K562 (cell line): ENCODE data around the gene CHPF2. TPM values are rescaled to one million over a fixed set of nuclear protein-coding genes. Genes with fewer than 3 reads are reported as not detected.

Experiments
- ATAC-seq: fragments of 200-7000 bp; cut with Tn5 transposase; 3 replicates; pipeline ENCODE4 v1.9.1; 2020; ENCODE audit warnings: moderate library complexity
- BruUV-seq: library from RNA; stranded (reverse); fragments of 400-500 nt; replicated peaks from 2 replicates; lab custom pipeline; 2021; lab: Mats Ljungman, UMichigan
- CTCF ChIA-PET: fragments of 300-600 bp; formaldehyde crosslinking; extraction: SDS; loops from one replicate; lab custom pipeline; 2021; ENCODE audit warnings: low intra/inter-chr PET ratio; lab: Yijun Ruan, JAX
- POLR2A ChIA-PET: fragments of 300-600, 350-650 bp; sonication (Branson Sonifier 250); formaldehyde crosslinking; extraction: SDS; loops from one replicate; lab custom pipeline; 2021; ENCODE audit warnings: antibody characterized with exemption, inconsistent platforms; lab: Yijun Ruan, JAX
- DNase-seq, 4 experiments: peaks; one replicate each; pipeline versions ENCODE4 v3.0.0 to v3.0.0-alpha.2; 2011 to 2018; ENCODE audit warnings: low spot score in 3 of 4, mixed read lengths in 3 of 4; ENCODE audit errors: extremely low read depth in 1 of 4
- FAIRE-seq: peaks from 2 replicates; lab custom pipeline; 2011; peaks lifted over from hg19 to GRCh38; lab: Jason Lieb, UNC
- H2AFZ ChIP-seq: 2 replicates; pipeline ENCODE4 v1.6.0; 2011; ENCODE audit warnings: low read depth, low read length, control low read depth, inconsistent platforms
- H3K27ac ChIP-seq: fragments of 200-600 bp; 3 replicates; pipeline ENCODE4 v1.8.0; 2011; ENCODE audit warnings: low read depth, mild to moderate bottlenecking, control low read depth, inconsistent platforms, low read length, moderate library complexity, mixed read lengths; ENCODE audit errors: extremely low read depth
- H3K27me3 ChIP-seq, 2 experiments: fragments of 300-600 bp in 1 of 2; 2 replicates in 1 of 2; 3 replicates in 1 of 2; pipeline versions ENCODE4 v1.6.0 to v1.8.0; 2011; ENCODE audit warnings: inconsistent platforms in 2 of 2, low read length in 2 of 2, mild to moderate bottlenecking in 1 of 2, mixed read lengths in 1 of 2, moderate library complexity in 1 of 2; ENCODE audit not compliant: control insufficient read depth in 2 of 2, insufficient read depth in 2 of 2
- H3K36me3 ChIP-seq: fragments of 300-600 bp; 3 replicates; pipeline ENCODE4 v1.8.0; 2011; ENCODE audit warnings: mild to moderate bottlenecking, low read length, inconsistent platforms; ENCODE audit not compliant: control insufficient read depth, insufficient read depth
- H3K4me1 ChIP-seq, 2 experiments: fragments of 200-600 bp in 1 of 2; replicated peaks in 1 of 2; 2 replicates in 1 of 2; 3 replicates in 1 of 2; pipeline versions ENCODE4 v1.5.1 to v1.8.0; 2011; ENCODE audit warnings: inconsistent platforms in 2 of 2, low read length in 2 of 2, mild to moderate bottlenecking in 1 of 2, mixed read lengths in 1 of 2, moderate library complexity in 1 of 2; ENCODE audit not compliant: control insufficient read depth in 2 of 2, insufficient read depth in 2 of 2
- H3K4me2 ChIP-seq: 2 replicates; pipeline ENCODE4 v1.6.1; 2011; ENCODE audit warnings: low read length, control low read depth, inconsistent platforms, mixed read lengths; ENCODE audit not compliant: insufficient read depth
- H3K4me3 ChIP-seq: fragments of 200-600 bp; sonication (generic), shearing (Covaris generic); 2 replicates; pipeline ENCODE4 v1.5.1; 2016; ENCODE audit warnings: control low read depth, inconsistent platforms
- H3K79me2 ChIP-seq: fragments of 200-600 bp; 3 replicates; pipeline ENCODE4 v1.8.0; 2011; ENCODE audit warnings: low read length, inconsistent platforms; ENCODE audit not compliant: control insufficient read depth, insufficient read depth
- H3K9ac ChIP-seq, 2 experiments: 2 replicates each; pipeline versions ENCODE4 v1.6.0 to v1.6.1; 2011; ENCODE audit warnings: low read depth in 2 of 2, low read length in 2 of 2, control low read depth in 1 of 2, inconsistent platforms in 1 of 2, mild to moderate bottlenecking in 1 of 2, mixed read lengths in 1 of 2; ENCODE audit not compliant: insufficient read depth in 1 of 2
- H3K9me1 ChIP-seq: one replicate; pipeline ENCODE4 v1.6.0; 2011; ENCODE audit warnings: inconsistent platforms, mild to moderate bottlenecking, low read length, moderate library complexity; ENCODE audit not compliant: control insufficient read depth, insufficient read depth
- H3K9me3 ChIP-seq: replicated peaks from 2 replicates; pipeline ENCODE4 v1.5.1; 2011; ENCODE audit warnings: low read depth, low read length, inconsistent platforms; ENCODE audit not compliant: control insufficient read depth, insufficient read depth
- H4K20me1 ChIP-seq: replicated peaks from 2 replicates; pipeline ENCODE4 v1.6.1; 2011; ENCODE audit warnings: low read length, inconsistent platforms, mixed read lengths; ENCODE audit not compliant: control insufficient read depth, insufficient read depth
- ATF4 ChIP-seq: fragments of 450-650 bp; formaldehyde crosslinking; IDR thresholded peaks from 2 replicates; pipeline ENCODE4 v1.4.0; 2022; ENCODE audit warnings: mild to moderate bottlenecking, moderate library complexity
- C11orf30 ChIP-seq: fragments of 450-650 bp; IDR thresholded peaks from 2 replicates; pipeline ENCODE4 v1.6.1; 2016; ENCODE audit warnings: low read depth, mild to moderate bottlenecking
- CBFA2T3 ChIP-seq: fragments of 450-650 bp; IDR thresholded peaks from 2 replicates; pipeline ENCODE4 v1.6.1; 2017
- CBFB ChIP-seq: sonication (generic); formaldehyde crosslinking; IDR thresholded peaks from 2 replicates; pipeline ENCODE4 v1.4.0; 2020; ENCODE audit warnings: mild to moderate bottlenecking, missing genetic modification reagents
- CREBBP ChIP-seq: IDR thresholded peaks from one replicate; pipeline ENCODE4 v1.6.1; 2012; ENCODE audit warnings: low read depth, mild to moderate bottlenecking, control low read depth, inconsistent platforms, low read length
- GMEB1 ChIP-seq: fragments of 250-450 bp; sonication (Bioruptor Pico); IDR thresholded peaks from 2 replicates; pipeline ENCODE4 v1.4.0; 2020; ENCODE audit warnings: mild to moderate bottlenecking
- HBP1 ChIP-seq: fragments of 450-650 bp; formaldehyde crosslinking; IDR thresholded peaks from 2 replicates; pipeline ENCODE4 v1.4.0; 2022; ENCODE audit warnings: missing genetic modification characterization
- HDAC1 ChIP-seq, 2 experiments: fragments of 450-650 bp; IDR thresholded peaks; 2 replicates each; pipeline ENCODE4 v1.6.1; 2016 to 2017; ENCODE audit warnings: inconsistent platforms in 1 of 2, mild to moderate bottlenecking in 1 of 2, moderate library complexity in 1 of 2
- ILF3 ChIP-seq: fragments of 450-650 bp; IDR thresholded peaks from 2 replicates; pipeline ENCODE4 v1.6.1; 2018; ENCODE audit warnings: antibody characterized with exemption, mild to moderate bottlenecking, moderate library complexity, borderline replicate concordance
- MAFK ChIP-seq: IDR thresholded peaks from 2 replicates; pipeline ENCODE4 v1.6.1; 2011; ENCODE audit warnings: low read length, improper control_type of control experiment
- MBD2 ChIP-seq: sonication (generic); IDR thresholded peaks from 2 replicates; pipeline ENCODE4 v1.6.1; 2016; ENCODE audit warnings: low read depth, borderline replicate concordance
- OTX1 ChIP-seq: fragments of 450-650 bp; formaldehyde crosslinking; IDR thresholded peaks from 2 replicates; pipeline ENCODE4 v1.4.0; 2022; ENCODE audit warnings: mild to moderate bottlenecking
- PKNOX1 ChIP-seq: fragments of 450-650 bp; IDR thresholded peaks from 2 replicates; pipeline ENCODE4 v1.6.1; 2016
- RBFOX2 ChIP-seq: fragments of 200-400 bp; formaldehyde crosslinking; IDR thresholded peaks from 2 replicates; pipeline ENCODE4 v1.6.1; 2017; ENCODE audit warnings: low read depth, mild to moderate bottlenecking, low read length, moderate library complexity
- SNAPC5 ChIP-seq: fragments of 250-450 bp; sonication (Bioruptor Pico); IDR thresholded peaks from 2 replicates; pipeline ENCODE4 v1.8.0; 2021; ENCODE audit warnings: moderate library complexity, mild to moderate bottlenecking, inconsistent platforms
- ZNF23 ChIP-seq: fragments of 250-450 bp; sonication (Bioruptor Pico); IDR thresholded peaks from 2 replicates; pipeline ENCODE4 v1.4.0; 2020; ENCODE audit warnings: mild to moderate bottlenecking
- ZNF239 ChIP-seq: fragments of 250-450 bp; sonication (Bioruptor Pico); IDR thresholded peaks from 2 replicates; pipeline ENCODE4 v1.4.0; 2020; ENCODE audit warnings: mild to moderate bottlenecking
- ZZZ3 ChIP-seq: fragments of 450-650 bp; IDR thresholded peaks from 2 replicates; pipeline ENCODE4 v1.6.1; 2016; ENCODE audit warnings: antibody characterized with exemption, mild to moderate bottlenecking, moderate library complexity
- WGBS: fragments of 100-300 bp; shearing (Covaris generic); methylation state at CpG from one replicate; pipeline ENCODE4 v1.1.6; 2016; ENCODE audit warnings: low coverage, mixed read lengths; ENCODE audit not compliant: insufficient coverage; ENCODE audit errors: missing lambda C conversion rate; 5-methylcytosine and 5-hydroxymethylcytosine counted together
- in situ Hi-C: fragments of 300-500 bp; cut with MboI; formaldehyde crosslinking; loops from 4 replicates; pipeline ENCODE4 v1.15.0; 2018; ENCODE audit warnings: inconsistent platforms, mixed read lengths
- intact Hi-C: fragments of 100-400 bp; cut with micrococcal nuclease; formaldehyde crosslinking; loops from 2 replicates; pipeline ENCODE4 v1.14.2; 2022
- polyA plus RNA-seq, 8 experiments: library from polyadenylated mRNA; depleted of rRNA in 4 of 8; stranded (reverse) in 5 of 8; unstranded in 3 of 8; fragments of >200 nt; fragmentation: Nextera tagmentation in 2 of 8; fragmentation: Illumina TruSeq in 1 of 8; extraction: Ambion mirVana in 2 of 8; extraction: Trizol in 1 of 8; gene quantifications; 2 replicates each; pipeline versions ENCODE4 v1.2.1 to v1.2.3, GENCODE V29; 2011 to 2014; ENCODE audit warnings: inconsistent platforms in 1 of 8, missing spikeins in 1 of 8
- total RNA-seq, 7 experiments: library from RNA; depleted of rRNA in 6 of 7; stranded (reverse); fragments of >200 nt in 6 of 7; fragmentation: Illumina TruSeq in 2 of 7; extraction: Trizol in 2 of 7; gene quantifications; 2 replicates each; pipeline versions ENCODE4 v1.2.1 to v1.2.3, GENCODE V29; 2011 to 2021; ENCODE audit warnings: low replicate concordance in 1 of 7

CHPF2 gene
- total and polyA plus RNA-seq, 9 of the 15 experiments (the other 6 are each of a cell fraction or from before 2014, with no cell fraction given) = 0.08 to 32.8 (median 10.5) TPM

- intact Hi-C loops = no loop called here
- ATAC-seq = 0 out of 3 replicates have a peak, but pooled peaks have one; percentile 2
- no peak overlapping the region for H3K4me3 ChIP-seq
- TF ChIP-seq GMEB1 (CRISPR knock-in tag) (no peak), ZNF23 (no peak), ATF4 (CRISPR knock-in tag) (no peak), CBFA2T3 (peak; percentile 42; the same call in 1 of the 2 replicates), OTX1 (CRISPR knock-in tag) (no peak), ILF3 (no peak), RBFOX2 (no peak), ZZZ3 (no peak), MAFK (no peak), MBD2 (no peak), ZNF239 (CRISPR knock-in tag) (no peak), CREBBP (peak; percentile 81), SNAPC5 (CRISPR knock-in tag) (no peak), HBP1 (no peak), HDAC1 (IDR thresholded peaks at IDR 0.05) (peak in 1 of 2 experiments; percentile 37; a peak in 1 of 4 replicates), PKNOX1 (peak; percentile 88), CBFB (no peak), C11orf30 (no peak)
Measured at GRCh38 chr7:151246851-151247580, 14.7 kb downstream of the CHPF2 start.

More at GRCh38 chr7:151246851-151247580, 14.7 kb downstream of the CHPF2 start:
- Histone ChIP-seq H3K4me1 (peaks cover 28 to 73% of the 10 kb centered on the region in 2 experiments), H3K4me2 (no peak overlapping the region), H3K36me3 (no peaks in the 10 kb centered on the region), H3K27ac (no peak overlapping the region), H3K9me1 (peaks cover 8% of the 10 kb centered on the region), H3K9ac (no peak overlapping the region), H3K9me3 (no peaks in the 10 kb centered on the region), H3K27me3 (peaks cover 5 to 40% of the 10 kb centered on the region in 2 experiments; a peak in 4 of 5 replicates), H3K79me2 (no peaks in the 10 kb centered on the region), H2AFZ (no peak overlapping the region), H4K20me1 (peaks cover 28% of the 10 kb centered on the region; the same call in 1 of the 2 replicates)
- ChIA-PET POLR2A (interaction anchor here (0.6 to 2.2 kb wide), 4 partner anchors 10 to 18 kb away, joined by 3 to 13 read pairs (median 3); no protein-coding TSS in a partner anchor), CTCF (interaction anchor here (1.6 to 3.6 kb wide), 3 partner anchors 56 to 123 kb away, joined by 11 to 32 read pairs (median 24); no protein-coding TSS in a partner anchor)
- FAIRE-seq (peak; percentile 69), DNase-seq (peak in 1 of 4 experiments; percentile 53)
- no TSS peak for BruUV-seq
- WGBS = 53% methylated on average over 4 of the region's 4 CpGs
- in situ Hi-C loops = no loop called here
